BJ (cell line): ENCODE data around the gene ZSWIM9. TPM values are rescaled to one million over a fixed set of nuclear protein-coding genes. Genes with fewer than 3 reads are reported as not detected.

ENCODE experiments used
- CTCF ChIA-PET: fragments of 350-600 bp; formaldehyde crosslinking; extraction: SDS; loops from one replicate; lab custom pipeline; 2021; ENCODE audit warnings: antibody characterized with exemption, inconsistent platforms; lab: Yijun Ruan, JAX
- POLR2A ChIA-PET: fragments of 300-600 bp; sonication (Branson Sonifier 250); formaldehyde crosslinking; extraction: SDS; loops from one replicate; lab custom pipeline; 2021; ENCODE audit warnings: antibody characterized with exemption; lab: Charles Lee
- DNase-seq: peaks from one replicate; pipeline ENCODE4 v3.0.0-alpha.2; 2011; ENCODE audit warnings: low read depth
- H3K27me3 ChIP-seq: 2 replicates; pipeline ENCODE4 v1.6.0; 2011; ENCODE audit warnings: low read length; ENCODE audit not compliant: control insufficient read depth, insufficient read depth
- H3K36me3 ChIP-seq: 2 replicates; pipeline ENCODE4 v1.5.1; 2011; ENCODE audit warnings: low read length; ENCODE audit not compliant: control insufficient read depth, insufficient read depth
- H3K4me3 ChIP-seq: 2 replicates; pipeline ENCODE4 v1.5.1; 2011; ENCODE audit warnings: low read depth, mild to moderate bottlenecking, control low read depth, low read length
- polyA plus RNA-seq: library from polyadenylated mRNA; depleted of rRNA; stranded (reverse); fragments of >200 nt; gene quantifications from 2 replicates; pipeline ENCODE4 v1.2.3, GENCODE V29; 2011
- TF ChIP-seq, protein P1 (sequence below): IDR thresholded peaks from 2 replicates; pipeline ENCODE4 v1.5.1; 2011; ENCODE audit warnings: low read depth, mild to moderate bottlenecking, control low read depth, inconsistent platforms, low read length, moderate library complexity; ENCODE audit not compliant: insufficient read depth

The ZSWIM9 gene
- polyA plus RNA-seq, 1 experiment = 0.75 TPM

DNA sequence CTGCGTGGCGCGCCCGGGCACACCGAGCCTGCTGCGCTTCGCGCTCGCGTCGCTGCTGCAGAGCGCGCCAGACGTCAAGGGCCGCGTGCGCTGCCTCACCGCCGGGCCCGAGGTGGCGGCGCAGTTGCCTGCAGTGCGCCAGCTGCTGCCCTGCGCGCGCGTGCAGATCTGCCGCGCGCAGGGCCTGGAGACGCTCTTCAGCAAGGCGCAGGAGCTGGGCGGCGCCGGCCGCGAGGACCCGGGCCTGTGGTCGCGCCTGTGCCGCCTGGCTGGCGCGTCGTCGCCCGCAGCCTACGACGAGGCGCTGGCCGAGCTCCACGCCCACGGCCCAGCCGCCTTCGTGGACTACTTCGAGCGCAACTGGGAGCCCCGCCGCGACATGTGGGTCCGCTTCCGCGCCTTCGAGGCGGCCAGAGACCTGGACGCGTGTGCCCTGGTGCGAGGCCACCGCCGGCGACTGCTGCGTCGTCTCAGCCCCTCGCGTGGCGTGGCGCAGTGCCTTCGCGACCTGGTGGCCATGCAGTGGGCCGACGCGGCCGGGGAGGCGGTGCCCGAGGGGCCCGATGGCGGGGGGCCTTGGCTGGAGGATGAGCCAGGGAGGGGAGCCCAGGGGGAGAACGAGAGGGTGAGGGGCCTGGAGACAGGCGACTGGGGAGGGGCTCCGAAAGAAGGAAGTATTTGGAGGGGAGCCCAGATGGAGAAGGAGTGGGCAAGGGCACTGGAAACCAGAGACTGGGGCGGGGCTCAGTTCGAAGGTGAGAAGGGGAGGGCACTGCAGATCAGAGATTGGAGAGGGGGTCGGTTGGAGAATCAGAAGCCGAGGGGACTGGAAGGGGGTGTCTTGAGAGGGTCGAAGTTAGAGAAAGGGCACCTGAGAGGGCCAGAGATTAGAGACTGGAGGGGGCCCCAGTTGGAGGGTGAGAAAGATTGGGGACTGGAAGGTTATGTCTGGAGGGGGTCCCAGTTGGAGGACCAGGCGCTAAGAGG is 24.7 kb downstream of the ZSWIM9 start:
- no peak overlapping the region for H3K4me3 ChIP-seq
- H3K27me3 ChIP-seq = no peaks in the 10 kb centered on the region
- DNase-seq = no peak
- CTCF ChIA-PET = interaction anchor here (0.5 to 1.4 kb wide), 3 partner anchors 9 to 366 kb away, joined by 3 to 5 read pairs (median 4); no protein-coding TSS in a partner anchor
- POLR2A ChIA-PET = no interaction called here
- peaks cover 1% of the 10 kb centered on the region; the same call in 1 of the 2 replicates for H3K36me3 ChIP-seq
- TF ChIP-seq, protein P1, sequence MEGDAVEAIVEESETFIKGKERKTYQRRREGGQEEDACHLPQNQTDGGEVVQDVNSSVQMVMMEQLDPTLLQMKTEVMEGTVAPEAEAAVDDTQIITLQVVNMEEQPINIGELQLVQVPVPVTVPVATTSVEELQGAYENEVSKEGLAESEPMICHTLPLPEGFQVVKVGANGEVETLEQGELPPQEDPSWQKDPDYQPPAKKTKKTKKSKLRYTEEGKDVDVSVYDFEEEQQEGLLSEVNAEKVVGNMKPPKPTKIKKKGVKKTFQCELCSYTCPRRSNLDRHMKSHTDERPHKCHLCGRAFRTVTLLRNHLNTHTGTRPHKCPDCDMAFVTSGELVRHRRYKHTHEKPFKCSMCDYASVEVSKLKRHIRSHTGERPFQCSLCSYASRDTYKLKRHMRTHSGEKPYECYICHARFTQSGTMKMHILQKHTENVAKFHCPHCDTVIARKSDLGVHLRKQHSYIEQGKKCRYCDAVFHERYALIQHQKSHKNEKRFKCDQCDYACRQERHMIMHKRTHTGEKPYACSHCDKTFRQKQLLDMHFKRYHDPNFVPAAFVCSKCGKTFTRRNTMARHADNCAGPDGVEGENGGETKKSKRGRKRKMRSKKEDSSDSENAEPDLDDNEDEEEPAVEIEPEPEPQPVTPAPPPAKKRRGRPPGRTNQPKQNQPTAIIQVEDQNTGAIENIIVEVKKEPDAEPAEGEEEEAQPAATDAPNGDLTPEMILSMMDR = no peak

DNA sequence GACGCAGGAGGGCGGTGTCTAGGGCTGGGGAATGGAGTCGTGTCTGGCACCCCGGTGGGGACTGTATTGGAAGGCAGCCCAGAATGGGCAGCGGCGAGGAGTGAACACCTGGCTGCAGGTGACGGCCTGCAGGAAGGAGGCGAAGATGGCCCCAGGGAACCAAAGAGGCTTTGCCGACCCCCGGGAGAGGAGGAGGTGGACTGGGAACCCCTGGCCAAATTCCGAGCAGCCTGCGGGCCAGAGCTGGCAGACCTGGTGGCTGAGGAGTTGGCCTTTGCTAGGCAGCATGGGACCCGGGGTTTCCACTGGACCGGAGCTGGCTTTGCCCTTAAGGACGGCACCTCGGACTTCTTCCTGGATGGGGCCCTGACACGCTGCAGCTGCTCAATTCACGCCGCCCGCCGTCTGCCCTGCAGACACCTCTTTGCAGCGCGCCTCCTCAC is 25.9 kb downstream of the ZSWIM9 start:
- ChIA-PET POLR2A (no interaction called here), CTCF (interaction anchor here (0.6 kb wide), 1 partner anchor 7 kb away, joined by 3 read pairs; no protein-coding TSS in a partner anchor)
- Histone ChIP-seq H3K4me3 (no peak overlapping the region), H3K27me3 (no peaks in the 10 kb centered on the region), H3K36me3 (peaks cover 1% of the 10 kb centered on the region; the same call in 1 of the 2 replicates)
- DNase-seq = no peak
- TF ChIP-seq, protein P1 = no peak

DNA sequence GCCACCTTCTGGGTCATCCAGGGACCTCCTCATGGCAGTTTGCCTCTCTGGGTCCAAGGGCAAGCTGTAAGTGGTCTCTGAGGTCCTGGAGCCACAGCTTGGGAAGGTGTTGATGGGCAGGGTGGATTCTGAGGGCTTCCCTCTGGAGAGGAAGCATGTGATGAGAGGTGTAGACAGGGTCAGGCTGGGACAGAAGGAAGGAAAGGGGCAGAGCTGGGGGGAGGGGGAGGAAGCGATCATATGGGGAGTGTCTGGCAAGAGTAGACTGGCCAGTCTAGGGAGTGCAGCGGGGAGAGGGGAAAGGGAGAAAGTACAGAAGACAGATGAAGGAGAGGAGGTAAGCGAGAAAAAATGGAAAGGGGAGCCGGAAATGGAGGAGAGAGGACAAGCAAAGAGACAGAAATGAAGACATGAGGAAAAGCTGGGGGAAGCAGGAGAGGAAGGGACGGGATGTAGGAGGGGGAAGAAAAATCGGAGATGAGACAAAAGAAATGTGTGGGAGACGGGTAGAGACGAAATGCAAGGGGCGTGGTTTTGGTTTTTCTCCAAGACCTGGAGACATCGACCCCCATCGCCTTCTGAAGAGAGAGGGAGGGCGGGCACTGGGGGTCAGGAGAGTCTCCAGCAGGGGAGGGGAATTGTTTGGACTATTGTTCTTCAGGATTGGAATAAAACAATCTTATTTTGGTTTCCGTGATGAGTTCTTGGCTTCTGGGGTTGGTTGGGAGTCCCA is 26.6 kb downstream of the ZSWIM9 start:
- TF ChIP-seq, protein P1 = no peak
- Histone ChIP-seq H3K27me3 (no peaks in the 10 kb centered on the region), H3K4me3 (no peak overlapping the region), H3K36me3 (no peaks in the 10 kb centered on the region; the same call in 1 of the 2 replicates)
- no peak for DNase-seq
- ChIA-PET CTCF (interaction anchor here (0.6 kb wide), 1 partner anchor 8 kb away, joined by 3 read pairs; no protein-coding TSS in a partner anchor), POLR2A (no interaction called here)

DNA sequence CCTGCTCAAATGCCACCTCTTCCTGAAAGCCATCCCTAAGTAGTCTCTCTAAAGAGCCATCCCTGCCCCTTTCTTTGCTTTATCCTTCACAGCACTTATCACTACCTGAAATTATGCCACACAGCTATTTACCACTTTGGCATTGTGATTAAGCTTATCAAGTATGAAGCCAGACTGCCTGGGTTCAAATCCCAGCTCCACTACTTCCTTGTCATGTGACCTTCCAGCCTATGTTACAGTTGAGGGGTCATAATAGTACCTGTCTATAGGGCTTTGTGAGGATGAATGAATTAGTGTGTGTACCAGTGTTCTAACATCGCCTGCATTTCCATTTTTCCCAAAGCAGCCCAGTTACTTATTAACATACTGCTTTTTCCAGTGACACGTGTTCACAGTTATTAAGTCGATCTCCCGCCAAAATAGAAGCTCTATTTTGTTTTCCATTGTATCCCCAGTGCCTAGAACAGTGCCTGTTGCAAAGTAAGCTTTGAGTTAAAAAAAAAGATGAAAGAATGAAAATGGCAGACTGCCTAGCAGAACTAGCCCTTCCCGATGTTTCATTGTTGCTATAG is 32.8 kb downstream of the ZSWIM9 start:
- ChIA-PET POLR2A (no interaction called here), CTCF (interaction anchor here (0.7 to 3.5 kb wide), 4 partner anchors 9 to 50 kb away, joined by 4 to 13 read pairs (median 6); no protein-coding TSS in a partner anchor)
- Histone ChIP-seq H3K27me3 (no peaks in the 10 kb centered on the region), H3K36me3 (no peaks in the 10 kb centered on the region), H3K4me3 (peak overlapping the region; percentile 61)
- no peak for DNase-seq
- TF ChIP-seq, protein P1 = no peak
